GM19351 (cell line): ENCODE results near the gene OPTC.

Experiments
- ATAC-seq: cut with Tn5 transposase; IDR thresholded peaks from one replicate; pipeline ENCODE4 v1.9.1; 2021; ENCODE audit warnings: mild to moderate bottlenecking, moderate library complexity; ENCODE audit not compliant: unreplicated experiment

Gene OPTC

DNA sequence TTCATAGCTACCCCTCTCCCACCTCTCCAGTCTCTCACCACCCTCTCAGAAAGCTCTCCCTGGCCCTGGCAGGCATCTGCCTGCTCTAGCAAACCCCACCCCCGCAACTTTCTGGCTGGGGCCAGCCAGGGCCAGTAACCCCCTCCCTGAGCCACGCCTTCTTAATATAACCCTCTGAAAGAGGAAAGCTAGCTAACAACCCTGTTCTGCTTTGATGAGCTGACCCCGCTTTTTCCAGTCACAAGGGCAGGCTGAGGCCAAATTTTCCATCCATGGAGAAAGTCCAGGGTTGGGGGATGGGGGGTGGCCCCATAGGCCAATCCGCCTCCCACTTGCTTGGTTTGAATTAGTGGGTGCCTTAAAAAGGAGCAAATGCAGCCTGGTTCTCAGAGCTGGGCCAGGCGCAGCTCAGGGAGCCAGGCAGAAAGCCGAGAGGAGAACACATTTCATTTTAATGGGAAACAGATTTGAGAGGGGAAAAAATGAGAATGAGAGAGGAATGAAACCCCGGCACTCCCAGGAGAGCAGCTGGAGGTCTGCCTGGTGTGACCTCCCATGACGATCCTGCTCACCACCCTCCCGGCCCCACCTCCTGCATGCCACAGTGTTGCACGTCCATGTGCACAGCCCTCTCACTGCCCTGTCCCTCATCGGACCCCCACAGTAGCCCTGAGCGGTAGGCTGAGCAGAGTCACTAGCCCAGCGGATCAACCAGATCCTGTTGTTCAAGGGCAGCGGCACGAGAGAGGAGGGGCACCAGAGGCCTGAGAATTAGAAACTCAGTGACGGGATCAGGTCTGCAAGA is 62.3 kb downstream of the OPTC start:
- no peak for ATAC-seq

DNA sequence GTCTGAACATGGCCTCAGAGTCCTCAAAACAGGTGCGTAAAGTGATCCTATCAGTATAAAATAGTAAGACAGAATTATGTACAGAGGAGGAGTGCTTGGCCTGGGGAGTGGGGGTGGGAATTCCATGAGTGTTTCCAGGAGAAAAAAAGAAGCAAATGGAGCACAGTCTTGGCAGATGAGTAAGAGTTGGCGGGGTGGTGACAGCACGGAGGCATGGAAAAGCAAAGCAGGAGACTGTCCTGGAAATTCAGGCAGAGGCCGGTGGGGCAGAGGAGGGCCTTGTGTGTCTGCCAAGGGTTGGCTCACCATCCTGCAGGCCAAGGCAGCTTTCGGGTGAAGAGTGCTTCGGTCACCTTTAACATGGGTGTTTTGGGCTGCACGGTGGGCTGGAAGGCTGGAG is 63.4 kb downstream of the OPTC start:
- no peak for ATAC-seq

DNA sequence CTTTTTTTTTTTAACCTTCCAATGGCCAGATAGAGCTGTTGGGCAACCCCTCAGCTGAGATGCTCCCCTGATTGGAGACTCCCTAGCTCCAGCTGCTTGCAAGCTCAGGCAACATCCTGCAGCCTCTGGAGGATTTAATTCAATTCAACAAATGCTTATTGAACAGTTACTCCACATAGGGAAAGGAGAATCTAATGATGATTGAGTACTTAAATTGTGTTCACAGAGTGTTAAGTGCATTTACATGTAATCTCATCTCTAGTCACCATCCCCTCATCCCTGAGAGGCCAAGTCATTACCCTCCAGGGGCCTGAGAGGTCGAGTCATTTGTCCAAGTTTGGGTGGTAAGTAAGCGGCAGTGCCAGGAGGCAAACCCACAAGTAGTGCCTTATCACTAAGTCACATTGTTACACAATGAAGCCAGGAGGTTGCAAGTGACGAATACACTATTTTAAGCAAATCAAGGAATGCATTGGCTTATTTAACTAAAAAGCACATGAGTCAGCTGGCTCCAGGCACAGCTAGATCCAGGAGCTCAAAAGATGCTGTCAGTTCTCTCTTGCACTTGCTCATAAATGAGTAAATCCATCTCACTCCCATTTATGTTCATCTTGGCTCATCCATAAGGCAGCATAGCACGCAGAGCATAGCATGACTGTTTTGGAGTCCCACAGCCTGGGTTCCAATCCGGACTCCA is 64.3 kb downstream of the OPTC start:
- ATAC-seq = no peak
